Spleen (tissue), 7 donors: ENCODE measurements around the gene PPP2R3A.

Experiments
- CTCF ChIP-seq, 11 experiments: fragments of 200-600 bp in 7 of 11; fragments of 450-650 bp in 4 of 11; sonication (generic) in 4 of 11; IDR thresholded peaks in 8 of 11; conservative IDR thresholded peaks in 3 of 11; 1 replicate in 7 of 11; 2 replicates in 4 of 11; pipeline versions ENCODE4 v1.4.0 to v1.8.0; 2016 to 2021; ENCODE audit warnings: antibody characterized with exemption in 11 of 11, inconsistent platforms in 4 of 11, mild to moderate bottlenecking in 1 of 11
- POLR2AphosphoS5 ChIP-seq, 3 donors: sonication (generic); formaldehyde crosslinking; IDR thresholded peaks; one replicate each; pipeline ENCODE4 v1.5.1; 2017; ENCODE audit warnings: antibody characterized with exemption in 3 of 3
- donor health status: DM: no; HTN: no; CAD: no; lungs with moderate emphysema.
- donor health status: DM: no; HTN: no; CAD: no.
- donor health status: DM: no; HTN: no; CAD: no.

- TF ChIP-seq CTCF (IDR thresholded peaks at IDR 0.05 in 8 of 11, conservative IDR thresholded peaks at IDR 0.05 in 3 of 11) (no peak), POLR2AphosphoS5 (IDR thresholded peaks at IDR 0.05) (no peak)
These were observed 104.4 kb downstream of the PPP2R3A start for GRCh38 chr3:136069933-136070332.
